ENCODE data around the gene WDR76.

Gene WDR76

DNA sequence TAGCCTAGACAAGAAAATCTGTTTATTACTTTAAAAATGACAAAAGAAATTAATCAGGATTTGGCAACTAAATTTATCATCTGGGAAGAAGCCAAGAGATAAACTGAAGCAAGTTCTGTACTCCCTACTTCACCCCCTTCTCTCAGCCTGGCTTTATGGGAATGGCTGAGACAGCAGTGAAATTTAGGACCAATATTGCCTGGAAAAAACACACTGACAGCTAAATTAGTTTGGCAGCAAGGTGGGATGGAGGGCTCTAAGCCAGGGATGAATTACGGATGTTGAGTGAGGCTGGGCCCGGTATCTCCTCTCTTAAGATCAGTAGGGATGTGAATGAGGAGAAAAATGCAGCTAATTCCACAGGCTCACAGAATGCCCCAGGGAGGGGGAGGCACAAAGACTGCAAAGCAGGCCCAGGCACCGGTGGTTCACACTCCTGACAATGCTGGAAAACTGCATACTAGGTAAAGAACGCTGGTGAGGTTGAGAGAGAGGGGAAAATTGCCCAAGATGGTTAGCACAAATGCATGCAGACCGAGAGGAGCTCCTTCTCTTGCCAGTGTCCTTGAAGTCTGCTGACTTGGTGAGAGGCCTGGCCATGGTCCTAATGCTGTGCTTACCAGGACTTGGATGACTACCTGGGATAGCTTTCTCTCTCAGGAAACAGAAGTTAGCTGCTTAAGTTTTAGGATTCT is 89.0 kb downstream of the WDR76 start:
- no peak for DNase-seq

DNA sequence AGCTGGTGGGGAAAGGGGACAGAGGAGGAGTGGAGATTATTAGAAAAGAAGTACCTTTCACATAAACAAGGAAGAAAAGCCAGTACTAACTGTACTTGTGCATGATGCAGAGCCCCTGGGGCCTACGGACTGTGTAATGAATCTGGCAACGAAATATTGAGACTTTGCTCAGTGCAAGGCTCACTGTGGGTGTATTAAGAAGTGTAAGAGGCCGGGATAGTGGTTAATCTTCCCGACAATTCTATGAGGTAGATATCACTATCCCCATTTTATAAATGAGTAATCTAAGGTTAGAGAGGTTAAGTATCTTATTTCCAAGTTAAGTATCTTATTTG is 89.5 kb downstream of the WDR76 start:
- DNase-seq, result no peak

Measured in stimulated activated CD4-positive, alpha-beta T cell treated with anti-CD3 and anti-CD28 coated beads, Interleukin-15, amount 100 ng/mL, for 24 hours (primary cell).